GM12878 (cell line): ENCODE results near the gene PCP4L1. TPM values are rescaled to one million over a fixed set of nuclear protein-coding genes. Genes with fewer than 3 reads are reported as not detected.

Experiments
- BRCA1 ChIP-seq: IDR thresholded peaks from 2 replicates; pipeline ENCODE4 v1.6.1; 2011; ENCODE audit warnings: low read depth, low read length, improper control_type of control experiment
- CHD1 ChIP-seq: IDR thresholded peaks from 2 replicates; pipeline ENCODE4 v1.6.1; 2012; ENCODE audit warnings: low read depth, low read length, improper control_type of control experiment
- EP300 ChIP-seq, 2 experiments: fragments of 150-350 bp in 1 of 2; IDR thresholded peaks; 2 replicates each; pipeline ENCODE4 v1.6.1; 2011 to 2012; ENCODE audit warnings: low read depth in 2 of 2, low read length in 2 of 2, borderline replicate concordance in 1 of 2, improper control_type of control experiment in 1 of 2, inconsistent platforms in 1 of 2; ENCODE audit not compliant: control insufficient read depth in 1 of 2
- FOS ChIP-seq: IDR thresholded peaks from 3 replicates; pipeline ENCODE4 v1.6.1; 2011; ENCODE audit warnings: borderline replicate concordance; ENCODE audit not compliant: insufficient read length; ENCODE audit errors: extremely low read depth
- HDGF ChIP-seq: fragments of 450-650 bp; IDR thresholded peaks from 2 replicates; pipeline ENCODE4 v1.6.1; 2016; ENCODE audit warnings: antibody characterized with exemption
- JUND ChIP-seq: IDR thresholded peaks from 2 replicates; pipeline ENCODE4 v1.6.1; 2012; ENCODE audit warnings: low read depth, mild to moderate bottlenecking, low read length, improper control_type of control experiment, moderate library complexity
- MEF2B ChIP-seq: fragments of 450-650 bp; IDR thresholded peaks from 2 replicates; pipeline ENCODE4 v1.6.1; 2018; ENCODE audit warnings: mild to moderate bottlenecking, moderate library complexity; ENCODE audit not compliant: partially characterized antibody, poor library complexity, severe bottlenecking
- MXI1 ChIP-seq: fragments of 150-350 bp; IDR thresholded peaks from 2 replicates; pipeline ENCODE4 v1.6.1; 2011; ENCODE audit warnings: low read depth, mild to moderate bottlenecking, inconsistent platforms, low read length, improper control_type of control experiment
- MYC ChIP-seq: IDR thresholded peaks from 2 replicates; pipeline ENCODE4 v1.6.1; 2011; ENCODE audit warnings: mild to moderate bottlenecking, low read length, moderate library complexity, inconsistent platforms; ENCODE audit not compliant: insufficient read depth, insufficient replicate concordance, insufficient read length, severe bottlenecking
- PAX5 ChIP-seq: IDR thresholded peaks from 2 replicates; pipeline ENCODE4 v1.6.1; 2011; ENCODE audit warnings: low read depth, low read length, borderline replicate concordance
- RUNX3 ChIP-seq: IDR thresholded peaks from 2 replicates; pipeline ENCODE4 v1.6.1; 2012; ENCODE audit warnings: low read length, inconsistent platforms
- STAT1 ChIP-seq: fragments of 450-650 bp; conservative IDR thresholded peaks from 2 replicates; pipeline ENCODE4 v1.6.1; 2014; ENCODE audit warnings: antibody characterized with exemption, mild to moderate bottlenecking
- TCF3 ChIP-seq: IDR thresholded peaks from 2 replicates; pipeline ENCODE4 v1.6.1; 2012; ENCODE audit warnings: low read depth, mild to moderate bottlenecking, low read length, borderline replicate concordance; ENCODE audit not compliant: insufficient read depth
- TCF7 ChIP-seq: IDR thresholded peaks from 2 replicates; pipeline ENCODE4 v1.6.1; 2014; ENCODE audit warnings: antibody characterized with exemption, borderline replicate concordance
- ZNF384 ChIP-seq: IDR thresholded peaks from 2 replicates; pipeline ENCODE4 v1.6.1; 2012; ENCODE audit warnings: low read depth, mild to moderate bottlenecking, low read length, improper control_type of control experiment, borderline replicate concordance
- polyA plus RNA-seq, 11 experiments: library from polyadenylated mRNA; depleted of rRNA in 4 of 11; unstranded in 6 of 11; stranded (reverse) in 5 of 11; fragments of >200 nt; fragmentation: Nextera tagmentation in 4 of 11; fragmentation: Illumina TruSeq in 1 of 11; extraction: Ambion mirVana in 4 of 11; extraction: Trizol in 1 of 11; gene quantifications; 1 replicate in 1 of 11; 2 replicates in 10 of 11; pipeline versions ENCODE4 v1.2.1 to v1.2.3, GENCODE V29; 2011 to 2016; ENCODE audit warnings: inconsistent platforms in 2 of 11, missing spikeins in 2 of 11, low read depth in 1 of 11
- total RNA-seq, 4 experiments: library from RNA; depleted of rRNA in 3 of 4; stranded (reverse); fragments of >200 nt in 3 of 4; fragmentation: Illumina TruSeq in 1 of 4; extraction: Trizol in 1 of 4; gene quantifications; 2 replicates each; pipeline versions ENCODE4 v1.2.1 to v1.2.3, GENCODE V29; 2013 to 2021
- TF ChIP-seq, protein P1 (sequence below): fragments of 150-350 bp; IDR thresholded peaks from 2 replicates; pipeline ENCODE4 v1.6.1; 2016; ENCODE audit warnings: low read depth, low read length
- TF ChIP-seq, protein P2 (sequence below): IDR thresholded peaks from 2 replicates; pipeline ENCODE4 v1.6.1; 2011; ENCODE audit warnings: borderline replicate concordance, low read depth, mild to moderate bottlenecking, moderate library complexity, mixed read lengths, low read length; ENCODE audit not compliant: insufficient read depth; ENCODE audit errors: extremely low read length
- TF ChIP-seq, protein P3 (sequence below): fragments of 450-650 bp; formaldehyde crosslinking; IDR thresholded peaks from 2 replicates; pipeline ENCODE4 v1.5.0; 2022; ENCODE audit warnings: mild to moderate bottlenecking, missing genetic modification characterization
- TF ChIP-seq, protein P4 (sequence below): IDR thresholded peaks from 2 replicates; pipeline ENCODE4 v1.6.1; 2011; ENCODE audit warnings: borderline replicate concordance, low read depth, mild to moderate bottlenecking, moderate library complexity, low read length; ENCODE audit not compliant: insufficient read depth, poor library complexity, severe bottlenecking

PCP4L1 gene
- total and polyA plus RNA-seq, 10 of the 15 experiments (the other 5 are each of a cell fraction or from before 2014, with no cell fraction given) = 1.0 to 5.2 (median 2.8) TPM

DNA sequence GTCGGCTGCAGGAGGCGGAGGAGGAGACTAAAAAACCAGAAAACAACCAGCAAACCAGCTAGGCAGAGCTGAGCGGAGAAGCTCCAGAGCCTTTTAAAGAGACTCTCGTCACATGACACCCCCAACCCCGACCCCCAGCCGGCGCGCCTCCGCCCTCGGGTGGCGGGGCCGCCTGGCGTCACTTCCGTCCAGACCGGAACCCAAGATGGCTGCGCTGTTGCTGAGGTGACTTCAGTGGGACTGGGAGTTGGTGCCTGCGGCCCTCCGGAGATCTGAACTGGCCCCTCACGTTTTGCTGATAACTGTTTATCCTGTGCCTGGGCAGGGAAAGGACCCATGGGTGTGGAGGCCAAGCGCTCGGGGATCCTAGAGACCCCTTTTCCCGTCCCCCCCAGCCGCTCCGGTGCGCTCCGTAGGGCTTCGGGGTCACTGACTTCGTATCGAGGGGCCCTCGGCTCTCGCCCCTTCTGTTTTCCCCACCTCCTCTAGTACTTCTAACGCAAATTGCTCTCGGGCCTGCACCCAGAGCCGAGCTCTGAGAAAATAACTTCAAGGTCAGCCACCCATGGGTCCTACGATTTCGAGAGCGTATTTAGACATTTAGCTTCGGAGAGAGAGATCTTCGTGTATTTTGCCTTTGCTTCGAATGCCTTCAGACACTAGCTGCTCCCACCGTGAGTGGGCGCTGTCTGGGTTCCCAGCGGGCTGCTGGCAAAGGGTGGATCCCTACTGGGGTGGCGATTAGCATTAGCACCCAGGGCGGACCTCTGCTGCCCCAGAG lies 55.8 kb downstream of the PCP4L1 start, which contains the start of gene SDHC (continued):
- no peak for TF ChIP-seq EP300 (IDR thresholded peaks at IDR 0.05; ENCODE audit: borderline replicate concordance in 1 of 2, control insufficient read depth in 1 of 2, low read depth in 2 of 2, low read length in 2 of 2)
- TF ChIP-seq MEF2B = no peak
- no peak for TF ChIP-seq JUND
- no peak for TF ChIP-seq STAT1
- no peak for TF ChIP-seq CHD1
- TF ChIP-seq, protein P1, sequence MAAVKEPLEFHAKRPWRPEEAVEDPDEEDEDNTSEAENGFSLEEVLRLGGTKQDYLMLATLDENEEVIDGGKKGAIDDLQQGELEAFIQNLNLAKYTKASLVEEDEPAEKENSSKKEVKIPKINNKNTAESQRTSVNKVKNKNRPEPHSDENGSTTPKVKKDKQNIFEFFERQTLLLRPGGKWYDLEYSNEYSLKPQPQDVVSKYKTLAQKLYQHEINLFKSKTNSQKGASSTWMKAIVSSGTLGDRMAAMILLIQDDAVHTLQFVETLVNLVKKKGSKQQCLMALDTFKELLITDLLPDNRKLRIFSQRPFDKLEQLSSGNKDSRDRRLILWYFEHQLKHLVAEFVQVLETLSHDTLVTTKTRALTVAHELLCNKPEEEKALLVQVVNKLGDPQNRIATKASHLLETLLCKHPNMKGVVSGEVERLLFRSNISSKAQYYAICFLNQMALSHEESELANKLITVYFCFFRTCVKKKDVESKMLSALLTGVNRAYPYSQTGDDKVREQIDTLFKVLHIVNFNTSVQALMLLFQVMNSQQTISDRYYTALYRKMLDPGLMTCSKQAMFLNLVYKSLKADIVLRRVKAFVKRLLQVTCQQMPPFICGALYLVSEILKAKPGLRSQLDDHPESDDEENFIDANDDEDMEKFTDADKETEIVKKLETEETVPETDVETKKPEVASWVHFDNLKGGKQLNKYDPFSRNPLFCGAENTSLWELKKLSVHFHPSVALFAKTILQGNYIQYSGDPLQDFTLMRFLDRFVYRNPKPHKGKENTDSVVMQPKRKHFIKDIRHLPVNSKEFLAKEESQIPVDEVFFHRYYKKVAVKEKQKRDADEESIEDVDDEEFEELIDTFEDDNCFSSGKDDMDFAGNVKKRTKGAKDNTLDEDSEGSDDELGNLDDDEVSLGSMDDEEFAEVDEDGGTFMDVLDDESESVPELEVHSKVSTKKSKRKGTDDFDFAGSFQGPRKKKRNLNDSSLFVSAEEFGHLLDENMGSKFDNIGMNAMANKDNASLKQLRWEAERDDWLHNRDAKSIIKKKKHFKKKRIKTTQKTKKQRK = no peak
- TF ChIP-seq, protein P2, sequence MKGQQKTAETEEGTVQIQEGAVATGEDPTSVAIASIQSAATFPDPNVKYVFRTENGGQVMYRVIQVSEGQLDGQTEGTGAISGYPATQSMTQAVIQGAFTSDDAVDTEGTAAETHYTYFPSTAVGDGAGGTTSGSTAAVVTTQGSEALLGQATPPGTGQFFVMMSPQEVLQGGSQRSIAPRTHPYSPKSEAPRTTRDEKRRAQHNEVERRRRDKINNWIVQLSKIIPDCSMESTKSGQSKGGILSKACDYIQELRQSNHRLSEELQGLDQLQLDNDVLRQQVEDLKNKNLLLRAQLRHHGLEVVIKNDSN = peak; percentile 81
- 0 out of 2 replicates have a peak, but pooled peaks have one; percentile 24 for TF ChIP-seq HDGF
- TF ChIP-seq, protein P3, sequence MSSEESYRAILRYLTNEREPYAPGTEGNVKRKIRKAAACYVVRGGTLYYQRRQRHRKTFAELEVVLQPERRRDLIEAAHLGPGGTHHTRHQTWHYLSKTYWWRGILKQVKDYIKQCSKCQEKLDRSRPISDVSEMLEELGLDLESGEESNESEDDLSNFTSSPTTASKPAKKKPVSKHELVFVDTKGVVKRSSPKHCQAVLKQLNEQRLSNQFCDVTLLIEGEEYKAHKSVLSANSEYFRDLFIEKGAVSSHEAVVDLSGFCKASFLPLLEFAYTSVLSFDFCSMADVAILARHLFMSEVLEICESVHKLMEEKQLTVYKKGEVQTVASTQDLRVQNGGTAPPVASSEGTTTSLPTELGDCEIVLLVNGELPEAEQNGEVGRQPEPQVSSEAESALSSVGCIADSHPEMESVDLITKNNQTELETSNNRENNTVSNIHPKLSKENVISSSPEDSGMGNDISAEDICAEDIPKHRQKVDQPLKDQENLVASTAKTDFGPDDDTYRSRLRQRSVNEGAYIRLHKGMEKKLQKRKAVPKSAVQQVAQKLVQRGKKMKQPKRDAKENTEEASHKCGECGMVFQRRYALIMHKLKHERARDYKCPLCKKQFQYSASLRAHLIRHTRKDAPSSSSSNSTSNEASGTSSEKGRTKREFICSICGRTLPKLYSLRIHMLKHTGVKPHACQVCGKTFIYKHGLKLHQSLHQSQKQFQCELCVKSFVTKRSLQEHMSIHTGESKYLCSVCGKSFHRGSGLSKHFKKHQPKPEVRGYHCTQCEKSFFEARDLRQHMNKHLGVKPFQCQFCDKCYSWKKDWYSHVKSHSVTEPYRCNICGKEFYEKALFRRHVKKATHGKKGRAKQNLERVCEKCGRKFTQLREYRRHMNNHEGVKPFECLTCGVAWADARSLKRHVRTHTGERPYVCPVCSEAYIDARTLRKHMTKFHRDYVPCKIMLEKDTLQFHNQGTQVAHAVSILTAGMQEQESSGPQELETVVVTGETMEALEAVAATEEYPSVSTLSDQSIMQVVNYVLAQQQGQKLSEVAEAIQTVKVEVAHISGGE (CRISPR knock-in tag) = no peak
- TF ChIP-seq TCF7 = no peak
- no peak for TF ChIP-seq MXI1
- no peak for TF ChIP-seq MYC
- TF ChIP-seq RUNX3 = no peak
- peak; percentile 28; the same call in 1 of the 2 replicates for TF ChIP-seq PAX5
- TF ChIP-seq, protein P4, sequence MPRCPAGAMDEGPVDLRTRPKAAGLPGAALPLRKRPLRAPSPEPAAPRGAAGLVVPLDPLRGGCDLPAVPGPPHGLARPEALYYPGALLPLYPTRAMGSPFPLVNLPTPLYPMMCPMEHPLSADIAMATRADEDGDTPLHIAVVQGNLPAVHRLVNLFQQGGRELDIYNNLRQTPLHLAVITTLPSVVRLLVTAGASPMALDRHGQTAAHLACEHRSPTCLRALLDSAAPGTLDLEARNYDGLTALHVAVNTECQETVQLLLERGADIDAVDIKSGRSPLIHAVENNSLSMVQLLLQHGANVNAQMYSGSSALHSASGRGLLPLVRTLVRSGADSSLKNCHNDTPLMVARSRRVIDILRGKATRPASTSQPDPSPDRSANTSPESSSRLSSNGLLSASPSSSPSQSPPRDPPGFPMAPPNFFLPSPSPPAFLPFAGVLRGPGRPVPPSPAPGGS = no peak
- TF ChIP-seq BRCA1 = no peak
- no peak for TF ChIP-seq ZNF384
- peak; percentile 60; the same call in 1 of the 2 replicates for TF ChIP-seq TCF3
- TF ChIP-seq FOS = no peak
